ENCODE data around the gene ANKRD28. TPM values are rescaled to one million over a fixed set of nuclear protein-coding genes. Genes with fewer than 3 reads are reported as not detected.

ANKRD28 gene
- total RNA-seq, 2 experiments from 2014 or later: 52.9 to 59.9 TPM

GRCh38 chr3:15781637-15782402, 16.0 kb downstream of the ANKRD28 start:
- DNase-seq (ENCODE audit: low spot score): no peak
- Histone ChIP-seq H3K4me1 (ENCODE audit: insufficient read depth, low read length, poor library complexity, severe bottlenecking) (no peaks in the 10 kb centered on the region), H3K79me2 (ENCODE audit: insufficient read depth, low read depth, low read length) (peaks cover 6% of the 10 kb centered on the region; the same call in 1 of the 2 replicates), H3K9me2 (ENCODE audit: insufficient read depth, low read length) (no peaks in the 10 kb centered on the region), H3K9me3 (ENCODE audit: low read length) (no peaks in the 10 kb centered on the region), H3K27ac (ENCODE audit: low read depth, low read length, poor library complexity, severe bottlenecking) (no peak overlapping the region), H2AFZ (ENCODE audit: low read length) (no peak overlapping the region), H3K36me3 (ENCODE audit: insufficient read depth, low read length) (peaks cover 28% of the 10 kb centered on the region), H4K20me1 (ENCODE audit: insufficient read depth, low read length) (no peaks in the 10 kb centered on the region), H3K4me2 (ENCODE audit: low read length) (no peak overlapping the region), H3K4me3 (ENCODE audit: low read depth, low read length, poor library complexity, severe bottlenecking) (no peak overlapping the region)
- intact Hi-C loops (cut with micrococcal nuclease; ENCODE audit: unreplicated experiment): no loop called here
- no peak for TF ChIP-seq CTCF (conservative IDR thresholded peaks at IDR 0.05; ENCODE audit: low read length)
- TF ChIP-seq EZH2phosphoT487 (IDR thresholded peaks at IDR 0.05; ENCODE audit: borderline replicate concordance, low read depth, low read length): no peak
- ChIA-PET POLR2A (interaction anchor here (1.0 kb wide), 1 partner anchor 14 kb away, joined by 3 read pairs; no protein-coding TSS in a partner anchor), CTCF (ENCODE audit: unreplicated experiment) (no interaction called here)
- BruUV-seq (replicated peaks): no TSS peak

- POLR2A ChIA-PET: interaction anchor here (0.6 to 1.0 kb wide), 3 partner anchors 10 to 283 kb away, joined by 3 to 9 read pairs (median 3); no protein-coding TSS in a partner anchor
- peaks cover 6% of the 10 kb centered on the region; the same call in 1 of the 2 replicates for H3K79me2 ChIP-seq (ENCODE audit: insufficient read depth, low read depth, low read length)
- peaks cover 28% of the 10 kb centered on the region for H3K36me3 ChIP-seq (ENCODE audit: insufficient read depth, low read length)
- intact Hi-C loops (cut with micrococcal nuclease; ENCODE audit: unreplicated experiment): no loop called here
- no peaks in the 10 kb centered on the region for H3K9me3 ChIP-seq (ENCODE audit: low read length)
- H4K20me1 ChIP-seq (ENCODE audit: insufficient read depth, low read length): no peaks in the 10 kb centered on the region
- no peak overlapping the region for H3K27ac ChIP-seq (ENCODE audit: low read depth, low read length, poor library complexity, severe bottlenecking)
- H3K4me1 ChIP-seq (ENCODE audit: insufficient read depth, low read length, poor library complexity, severe bottlenecking): no peaks in the 10 kb centered on the region
- no peaks in the 10 kb centered on the region for H3K9me2 ChIP-seq (ENCODE audit: insufficient read depth, low read length)
- no peak for DNase-seq (ENCODE audit: low spot score)
- CTCF ChIA-PET (ENCODE audit: unreplicated experiment): no interaction called here
- no peak overlapping the region for H3K4me3 ChIP-seq (ENCODE audit: low read depth, low read length, poor library complexity, severe bottlenecking)
- BruUV-seq (replicated peaks): no TSS peak
- no peak overlapping the region for H3K4me2 ChIP-seq (ENCODE audit: low read length)
- TF ChIP-seq EZH2phosphoT487 (IDR thresholded peaks at IDR 0.05; ENCODE audit: borderline replicate concordance, low read depth, low read length) (no peak), CTCF (conservative IDR thresholded peaks at IDR 0.05; ENCODE audit: low read length) (no peak)
- H2AFZ ChIP-seq (ENCODE audit: low read length): no peak overlapping the region
Measured at GRCh38 chr3:15781131-15781530, 16.6 kb downstream of the ANKRD28 start.

- no peak overlapping the region for H3K4me3 ChIP-seq (ENCODE audit: low read depth, low read length, poor library complexity, severe bottlenecking)
- H4K20me1 ChIP-seq (ENCODE audit: insufficient read depth, low read length): no peaks in the 10 kb centered on the region
- peaks cover 18% of the 10 kb centered on the region for H3K36me3 ChIP-seq (ENCODE audit: insufficient read depth, low read length)
- ChIA-PET POLR2A (interaction anchor here (0.6 to 1.0 kb wide), 2 partner anchors 28 to 138 kb away, joined by 3 read pairs; no protein-coding TSS in a partner anchor), CTCF (ENCODE audit: unreplicated experiment) (no interaction called here)
- no peak overlapping the region for H2AFZ ChIP-seq (ENCODE audit: low read length)
- H3K9me3 ChIP-seq (ENCODE audit: low read length): no peaks in the 10 kb centered on the region
- H3K4me1 ChIP-seq (ENCODE audit: insufficient read depth, low read length, poor library complexity, severe bottlenecking): no peaks in the 10 kb centered on the region
- H3K4me2 ChIP-seq (ENCODE audit: low read length): no peak overlapping the region
- DNase-seq (ENCODE audit: low spot score): no peak
- BruUV-seq (replicated peaks): no TSS peak
- no peaks in the 10 kb centered on the region for H3K9me2 ChIP-seq (ENCODE audit: insufficient read depth, low read length)
- H3K27ac ChIP-seq (ENCODE audit: low read depth, low read length, poor library complexity, severe bottlenecking): no peak overlapping the region
- TF ChIP-seq EZH2phosphoT487 (IDR thresholded peaks at IDR 0.05; ENCODE audit: borderline replicate concordance, low read depth, low read length) (no peak), CTCF (conservative IDR thresholded peaks at IDR 0.05; ENCODE audit: low read length) (no peak)
- intact Hi-C loops (cut with micrococcal nuclease; ENCODE audit: unreplicated experiment): no loop called here
- H3K79me2 ChIP-seq (ENCODE audit: insufficient read depth, low read depth, low read length): peaks cover 6% of the 10 kb centered on the region; the same call in 1 of the 2 replicates
Measured at GRCh38 chr3:15779111-15779510, 18.7 kb downstream of the ANKRD28 start.
